HPDE6-E6E7 (cell line): ENCODE results near the gene SEPTIN1.
"Not testable (repeated sequence)": the region's sequence is repeated elsewhere in the genome, so short reads cannot be mapped to it uniquely, and the experiment has no call there.

Experiments used
- DNase-seq: peaks from one replicate; pipeline ENCODE4 v3.0.0; 2011; ENCODE audit warnings: missing footprints; ENCODE audit errors: extremely low spot score

Gene SEPTIN1

DNA sequence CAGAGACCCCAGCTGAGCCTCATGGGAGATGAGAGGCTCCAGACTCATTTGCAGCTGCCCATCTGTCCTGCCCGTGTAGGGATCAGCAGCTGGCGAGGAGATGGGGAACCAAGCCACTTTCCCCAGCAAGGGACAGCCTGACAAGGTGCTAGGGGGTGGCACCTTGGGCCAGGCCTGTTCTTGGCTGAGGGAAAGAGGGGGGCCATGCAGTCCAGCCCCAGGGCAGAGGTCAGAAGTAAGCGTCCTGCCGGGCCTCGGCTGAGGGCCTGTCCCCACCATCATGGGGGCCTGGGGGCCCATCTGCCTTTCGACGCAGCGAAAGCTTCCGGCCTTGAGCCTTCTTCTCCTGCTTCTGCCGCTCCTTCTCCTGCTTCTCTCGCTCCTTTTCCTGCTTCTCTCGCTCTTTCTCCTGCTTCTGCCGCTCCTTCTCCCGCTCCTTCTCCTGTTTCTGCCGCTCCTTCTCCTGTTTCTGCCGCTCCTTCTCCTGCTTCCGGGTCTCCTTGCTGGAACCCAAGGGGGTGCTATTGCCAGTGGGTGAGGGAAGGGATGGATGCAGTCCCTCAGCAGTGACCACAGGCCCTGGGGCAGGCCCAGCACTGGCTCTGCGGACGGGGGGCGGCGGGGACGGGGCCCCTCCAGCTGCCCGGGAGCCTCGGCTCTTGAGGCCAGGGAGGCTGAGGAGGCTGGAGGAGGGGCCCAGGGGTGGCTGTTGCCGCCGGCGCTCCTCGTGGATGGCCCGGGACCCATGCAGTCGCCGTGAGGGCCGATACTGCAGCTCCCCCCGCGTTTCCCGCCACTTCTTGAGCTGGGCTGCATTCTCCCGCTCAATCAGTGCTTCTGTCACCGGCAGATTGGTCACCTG, 24.4 kb downstream of the SEPTIN1 start:
- DNase-seq, result no peak

GRCh38 chr16:30357085-30357714, 25.2 kb downstream of the SEPTIN1 start:
- DNase-seq, result no peak

DNA sequence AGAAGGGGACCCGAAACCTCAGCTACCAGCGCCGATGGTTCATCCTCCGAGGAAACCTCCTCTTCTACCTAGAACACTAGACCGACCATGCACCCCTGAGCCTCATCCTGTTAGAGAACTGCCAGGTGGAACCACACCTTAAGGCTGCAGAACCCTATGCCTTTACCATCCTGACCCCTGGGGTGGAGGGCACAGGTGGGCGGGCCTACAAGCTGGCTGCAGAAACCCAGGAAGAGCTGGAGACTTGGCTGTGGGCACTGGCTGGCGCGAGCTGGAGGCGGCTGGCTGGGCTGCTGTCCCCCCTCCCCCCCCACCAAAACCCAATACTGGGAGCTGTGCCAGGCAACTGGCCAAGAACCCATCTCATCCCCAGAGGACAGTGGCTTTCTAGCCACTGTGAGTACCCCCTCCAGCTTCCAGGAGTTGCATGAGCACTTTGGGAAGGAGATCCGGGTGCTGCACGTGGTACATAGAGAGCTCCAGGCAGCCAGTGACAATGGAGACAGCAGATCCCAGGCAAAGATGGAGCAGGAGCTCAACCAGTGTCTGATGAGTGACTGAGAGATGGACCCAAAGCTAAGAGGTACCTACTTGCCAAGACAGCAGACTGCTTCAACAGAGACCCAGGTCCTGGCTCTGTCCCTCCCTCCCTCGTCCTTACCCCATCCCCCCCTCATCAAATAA, 25.8 kb downstream of the SEPTIN1 start:
- no peak for DNase-seq

GRCh38 chr16:30355954-30356308, 26.4 kb downstream of the SEPTIN1 start:
- no peak for DNase-seq

DNA sequence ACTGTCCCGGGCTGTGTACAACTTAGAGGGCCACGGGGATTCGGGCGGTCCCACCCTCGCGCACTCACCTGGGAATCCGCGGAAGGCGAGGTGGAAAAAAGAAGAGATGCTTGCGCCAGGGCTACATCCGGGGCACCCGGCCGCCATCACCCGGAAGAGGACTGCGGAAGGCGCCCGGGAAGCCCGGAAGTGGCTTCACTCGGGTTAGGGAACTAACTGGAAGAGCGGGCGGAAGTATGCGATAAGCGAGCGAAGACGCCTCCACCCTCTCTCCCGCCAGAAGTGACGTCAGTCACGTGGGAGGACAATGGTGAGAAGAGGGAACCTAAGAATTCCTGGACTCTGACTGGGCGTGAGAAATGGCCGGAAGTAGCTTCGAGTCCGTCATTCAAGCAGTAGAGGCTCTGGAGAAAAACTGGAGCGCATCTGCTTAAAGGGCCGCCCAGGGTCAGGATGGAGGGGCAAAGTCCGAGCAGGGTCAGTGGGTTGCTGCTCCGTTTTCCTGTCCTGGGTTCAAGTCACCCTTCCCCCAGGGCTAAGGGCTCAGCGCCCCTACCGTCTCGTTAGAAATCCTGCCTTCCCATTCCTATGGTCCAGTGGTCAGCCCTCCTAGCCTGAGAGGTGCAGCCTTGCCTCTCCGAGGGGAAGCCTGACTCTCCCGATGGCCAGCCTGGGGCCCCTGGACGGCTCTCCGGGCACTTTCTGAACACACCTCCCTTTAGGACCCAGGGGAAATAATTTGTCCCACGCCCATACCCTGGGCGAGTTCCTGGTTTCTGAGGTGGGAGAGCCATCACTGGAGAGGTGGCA, 27.0 kb downstream of the SEPTIN1 start, which contains the start of gene CD2BP2:
CD2BP2 (minus strand) TSS at position 165 of the 810 bp plus-strand sequence. CDS start 627 bp downstream, outside the sequence.
- peak; percentile 98 for DNase-seq

- no peak for DNase-seq
Measured at GRCh38 chr16:30354423-30355143, 27.8 kb downstream of the SEPTIN1 start.

GRCh38 chr16:30353438-30354129, 28.8 kb downstream of the SEPTIN1 start:
- no peak for DNase-seq

- DNase-seq, result no peak
Measured at GRCh38 chr16:30352488-30353401, 29.6 kb downstream of the SEPTIN1 start.

- DNase-seq, result no peak
Measured at GRCh38 chr16:30351586-30352419, 30.6 kb downstream of the SEPTIN1 start.

DNA sequence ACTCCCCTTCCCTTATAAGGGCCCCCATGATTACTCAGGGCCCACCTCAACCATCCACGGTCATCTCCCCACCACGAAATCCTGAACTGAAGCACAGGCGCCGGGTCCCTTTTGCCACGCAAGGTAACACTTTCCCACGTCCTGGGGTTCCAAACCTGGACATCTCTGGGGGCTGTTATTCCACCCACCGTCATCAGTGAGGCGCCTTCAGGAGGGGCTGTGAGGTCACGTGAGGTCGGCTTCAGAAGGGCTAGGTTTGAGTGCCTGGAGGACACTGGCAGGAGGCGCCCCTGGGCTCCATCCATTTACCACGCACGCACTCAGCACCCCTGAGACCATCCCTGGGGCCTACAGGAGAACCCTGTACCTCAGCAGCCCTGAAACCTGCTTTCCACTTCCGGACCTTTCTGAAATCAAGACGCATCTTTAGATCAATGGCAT, 31.3 kb downstream of the SEPTIN1 start:
- no peak for DNase-seq

GRCh38 chr16:30350134-30350871, 32.1 kb downstream of the SEPTIN1 start:
- no peak for DNase-seq

GRCh38 chr16:30349675-30350074, 32.7 kb downstream of the SEPTIN1 start:
- DNase-seq, result no peak

DNA sequence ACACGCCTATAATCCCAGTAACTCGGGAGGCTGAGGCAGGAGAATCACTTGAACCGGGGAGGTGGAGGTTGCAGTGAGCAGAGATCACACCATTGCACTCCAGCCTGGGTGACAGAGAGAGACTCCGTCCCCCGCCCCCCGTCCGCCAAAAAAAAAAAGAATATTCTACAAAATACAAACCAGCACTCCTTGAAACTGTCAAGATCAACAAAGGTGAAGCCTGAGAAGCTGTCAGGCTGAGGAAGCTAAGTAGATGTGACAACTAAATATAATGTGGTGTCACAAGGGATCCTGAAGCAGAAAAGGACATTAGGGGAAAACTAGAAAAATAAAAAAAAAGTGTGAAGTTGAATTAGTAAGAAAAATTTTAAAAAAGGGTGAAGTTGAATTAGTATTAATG, 33.4 kb downstream of the SEPTIN1 start:
- no peak for DNase-seq

- no peak for DNase-seq
Measured at GRCh38 chr16:30348113-30348512, 34.2 kb downstream of the SEPTIN1 start.

- DNase-seq, result no peak
Measured at GRCh38 chr16:30346286-30346685, 36.1 kb downstream of the SEPTIN1 start.

- DNase-seq, result not testable (repeated sequence)
Measured at GRCh38 chr16:30343491-30343820, 38.9 kb downstream of the SEPTIN1 start.

GRCh38 chr16:30342751-30343490, 39.4 kb downstream of the SEPTIN1 start:
- DNase-seq, result no peak
